ACHN (cell line): Measurements from ENCODE around the gene CTIF.

Experiments used
- DNase-seq: peaks from one replicate; pipeline ENCODE4 v3.0.0-alpha.2; 2015
- in situ Hi-C: cut with HindIII; loops from 2 replicates; pipeline ENCODE4 v1.10.0; 2017; ENCODE audit warnings: low sequenced_read_pairs, low pct_ligation_motif_present, low pct_unique_long_range_greater_than_20kb

Gene CTIF

GRCh38 chr18:48789259-48789812 is 250.5 kb downstream of the CTIF start:
- in situ Hi-C loops, result no loop called here

GRCh38 chr18:48790226-48790863 is 251.5 kb downstream of the CTIF start:
- no peak for DNase-seq
- in situ Hi-C loops, result no loop called here

More at GRCh38 chr18:48789259-48789812, 250.5 kb downstream of the CTIF start:
- no peak for DNase-seq

- in situ Hi-C loops, result no loop called here
- DNase-seq, result no peak
These were observed 252.2 kb downstream of the CTIF start for GRCh38 chr18:48790869-48791635.

- in situ Hi-C loops, result no loop called here
- DNase-seq, result no peak
These were observed 252.8 kb downstream of the CTIF start for GRCh38 chr18:48791636-48792105.

- in situ Hi-C loops, result no loop called here
- DNase-seq, result no peak
These were observed 253.3 kb downstream of the CTIF start for GRCh38 chr18:48792141-48792540.

- no peak for DNase-seq
- in situ Hi-C loops, result no loop called here
These were observed 254.0 kb downstream of the CTIF start for GRCh38 chr18:48792611-48793380.

GRCh38 chr18:48794251-48794970 is 255.6 kb downstream of the CTIF start:
- DNase-seq, result no peak
- in situ Hi-C loops, result no loop called here

GRCh38 chr18:48795696-48796095 is 256.9 kb downstream of the CTIF start:
- in situ Hi-C loops, result no loop called here
- no peak for DNase-seq

GRCh38 chr18:48796491-48797205 is 257.8 kb downstream of the CTIF start:
- in situ Hi-C loops, result no loop called here
- no peak for DNase-seq

GRCh38 chr18:48797841-48798255 is 259.0 kb downstream of the CTIF start:
- in situ Hi-C loops, result no loop called here
- no peak for DNase-seq

GRCh38 chr18:48798334-48799245 is 259.8 kb downstream of the CTIF start:
- in situ Hi-C loops, result no loop called here

GRCh38 chr18:48799724-48800315 is 261.0 kb downstream of the CTIF start:
- DNase-seq, result no peak
- in situ Hi-C loops, result no loop called here

More at GRCh38 chr18:48798334-48799245, 259.8 kb downstream of the CTIF start:
- no peak for DNase-seq

GRCh38 chr18:48800466-48800865 is 261.6 kb downstream of the CTIF start:
- no peak for DNase-seq
- in situ Hi-C loops, result no loop called here

GRCh38 chr18:48800876-48801727 is 262.3 kb downstream of the CTIF start:
- no peak for DNase-seq
- in situ Hi-C loops, result no loop called here

- in situ Hi-C loops, result no loop called here
- DNase-seq, result no peak
These were observed 263.1 kb downstream of the CTIF start for GRCh38 chr18:48801728-48802542.
